Ovary (tissue), 9 donors: Measurements from ENCODE around the gene TBC1D9B. TPM values are rescaled to one million over a fixed set of nuclear protein-coding genes. Genes with fewer than 3 reads are reported as not detected.

Experiments used
- DNase-seq, 5 donors: peaks; one replicate each; pipeline ENCODE4 v3.0.0-alpha.2; 2019 to 2020
- H3K27ac ChIP-seq, 2 donors: fragments of 200-600 bp; one replicate each; pipeline versions ENCODE4 v1.5.1 to v1.8.0; 2019 to 2022
- H3K27me3 ChIP-seq: fragments of 200-600 bp; one replicate; pipeline ENCODE4 v1.8.0; 2022
- H3K36me3 ChIP-seq: fragments of 200-600 bp; sonication (generic); one replicate; pipeline ENCODE4 v1.5.1; 2019
- H3K4me1 ChIP-seq: one replicate; pipeline ENCODE4 v1.8.1; 2013; ENCODE audit warnings: mild to moderate bottlenecking, moderate library complexity; ENCODE audit not compliant: insufficient read depth
- H3K4me3 ChIP-seq: fragments of 200-600 bp; sonication (generic); one replicate; pipeline ENCODE4 v1.5.1; 2017
- H3K9me3 ChIP-seq, 2 donors: fragments of 200-600 bp in 1 of 2; sonication (generic) in 1 of 2; one replicate each; pipeline versions ENCODE4 v1.5.1 to v1.8.1; 2013 to 2019; ENCODE audit warnings: mild to moderate bottlenecking in 1 of 2, moderate library complexity in 1 of 2
- CTCF ChIP-seq, 3 donors: fragments of 450-650 bp in 2 of 3; fragments of 200-600 bp in 1 of 3; IDR thresholded peaks; one replicate each; pipeline versions ENCODE4 v1.5.1 to v1.8.0; 2016 to 2022; ENCODE audit warnings: antibody characterized with exemption in 3 of 3, mild to moderate bottlenecking in 1 of 3
- EP300 ChIP-seq: sonication (generic); formaldehyde crosslinking; IDR thresholded peaks from one replicate; pipeline ENCODE4 v1.6.1; 2017; ENCODE audit warnings: antibody characterized with exemption
- POLR2A ChIP-seq: fragments of 450-650 bp; IDR thresholded peaks from one replicate; pipeline ENCODE4 v1.6.1; 2017; ENCODE audit warnings: antibody characterized with exemption, mild to moderate bottlenecking, moderate library complexity
- WGBS, 3 donors: extraction: QIAGEN DNeasy Blood & Tissue Kit in 1 of 3; methylation state at CpG; one replicate each; pipeline versions ENCODE4 v1.1.5 to v1.1.7; 2013 to 2017; 5-methylcytosine and 5-hydroxymethylcytosine counted together
- intact Hi-C, 4 donors: fragments of 100-400 bp; cut with DNase I; formaldehyde crosslinking; loops; one replicate each; pipeline versions ENCODE4 v1.11.0 to v1.15.1; 2022 to 2023
- polyA plus RNA-seq, 2 donors: library from polyadenylated mRNA; stranded (reverse); fragments of 200-250 nt in 1 of 2; fragments of 350-450 nt in 1 of 2; fragmentation: Illumina TruSeq in 1 of 2; extraction: RNeasy Lipid Tissue Mini Kit (QIAGEN cat#74804) in 1 of 2; gene quantifications; one replicate each; pipeline ENCODE4 v1.2.3, GENCODE V29; 2013 to 2014
- total RNA-seq, 7 donors: library from RNA; depleted of rRNA in 2 of 7; stranded (reverse); fragments of >200 nt in 2 of 7; fragmentation: NEBNext Ultra II Directional in 3 of 7; extraction: Animal tissue kit (Norgen Biotek cat#: 25700) in 3 of 7; gene quantifications; one replicate each; pipeline versions ENCODE4 v1.1.0 to v1.2.4, GENCODE V29; 2016 to 2023
- donor health status: DM: no; HTN: no; CAD: no; lungs with moderate emphysema.
- donor health status: DM: no; HTN: no; CAD: no.
- donor health status: Bipolar disorder and iron deficiency.
- donor health status: DM: yes; HTN: yes; CAD: no.
- donor health status: DM: no; HTN: no; CAD: no.
- donor health status: DM: yes; HTN: yes; CAD: no.

The TBC1D9B gene
- total and polyA plus RNA-seq, 9 donors, result 48.3 to 121 (median 86.5) TPM

DNA sequence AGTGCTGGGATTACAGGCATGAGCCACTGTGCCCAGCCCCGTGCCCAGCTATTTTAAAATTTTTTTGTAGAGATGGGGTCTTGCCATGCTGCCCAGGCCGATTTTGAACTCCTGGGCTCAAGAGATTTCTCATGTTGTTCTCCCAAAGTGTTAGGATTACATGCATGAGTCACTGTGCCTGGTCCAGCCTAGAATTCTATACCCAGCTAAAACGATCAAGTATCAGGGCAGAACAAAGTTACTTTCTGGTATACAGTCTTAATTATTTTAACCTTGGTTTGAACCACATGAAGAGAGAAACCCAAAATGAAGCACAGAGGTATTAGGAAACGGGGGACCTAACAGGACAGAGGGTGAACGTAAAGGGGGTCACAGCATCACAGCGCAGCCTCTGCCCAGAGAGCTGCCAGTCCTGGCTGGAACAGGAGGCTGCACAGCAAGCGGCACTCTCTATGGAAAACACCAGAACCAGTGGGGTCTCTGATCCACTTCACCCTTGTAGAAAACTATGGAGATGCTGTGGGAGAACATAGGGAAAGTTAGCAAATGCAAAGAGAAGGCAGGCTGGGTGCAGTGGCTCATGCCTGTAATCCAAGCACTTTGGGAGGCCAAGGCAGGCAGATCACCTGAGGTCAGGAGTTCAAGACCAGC, 76.8 kb downstream of the TBC1D9B start:
- WGBS, 3 donors, result 96 to 98% (median 98%) methylated on average over 7 of the region's 7 CpGs
- H3K9me3 ChIP-seq, result no peaks in the 10 kb centered on the region
- H3K27me3 ChIP-seq, result no peaks in the 10 kb centered on the region
- H3K36me3 ChIP-seq, result no peaks in the 10 kb centered on the region
- H3K4me1 ChIP-seq, result no peaks in the 10 kb centered on the region
- intact Hi-C loops, result no loop called here
- DNase-seq, result no peak
- H3K27ac ChIP-seq, result no peak overlapping the region
- TF ChIP-seq EP300 (no peak), CTCF (IDR thresholded peaks at IDR 0.05) (no peak), POLR2A (no peak)
- H3K4me3 ChIP-seq, result no peak overlapping the region

- H3K27me3 ChIP-seq, result no peaks in the 10 kb centered on the region
- H3K9me3 ChIP-seq, result no peaks in the 10 kb centered on the region
- H3K4me3 ChIP-seq, result no peak overlapping the region
- H3K27ac ChIP-seq, result no peak overlapping the region
- TF ChIP-seq EP300 (no peak), POLR2A (no peak), CTCF (IDR thresholded peaks at IDR 0.05) (no peak)
- 62 to 81% (median 73%) methylated on average over 7 of the region's 7 CpGs for WGBS, 3 donors
- no peak for DNase-seq
- H3K36me3 ChIP-seq, result no peaks in the 10 kb centered on the region
- H3K4me1 ChIP-seq, result no peaks in the 10 kb centered on the region
- intact Hi-C loops, result loop anchor here in 1 of 4 donors (10.0 kb wide), 1 partner anchor 75 kb away; the partner anchor contains the start of gene TBC1D9B
These were observed 77.8 kb downstream of the TBC1D9B start for GRCh38 chr5:179829732-179830435.

DNA sequence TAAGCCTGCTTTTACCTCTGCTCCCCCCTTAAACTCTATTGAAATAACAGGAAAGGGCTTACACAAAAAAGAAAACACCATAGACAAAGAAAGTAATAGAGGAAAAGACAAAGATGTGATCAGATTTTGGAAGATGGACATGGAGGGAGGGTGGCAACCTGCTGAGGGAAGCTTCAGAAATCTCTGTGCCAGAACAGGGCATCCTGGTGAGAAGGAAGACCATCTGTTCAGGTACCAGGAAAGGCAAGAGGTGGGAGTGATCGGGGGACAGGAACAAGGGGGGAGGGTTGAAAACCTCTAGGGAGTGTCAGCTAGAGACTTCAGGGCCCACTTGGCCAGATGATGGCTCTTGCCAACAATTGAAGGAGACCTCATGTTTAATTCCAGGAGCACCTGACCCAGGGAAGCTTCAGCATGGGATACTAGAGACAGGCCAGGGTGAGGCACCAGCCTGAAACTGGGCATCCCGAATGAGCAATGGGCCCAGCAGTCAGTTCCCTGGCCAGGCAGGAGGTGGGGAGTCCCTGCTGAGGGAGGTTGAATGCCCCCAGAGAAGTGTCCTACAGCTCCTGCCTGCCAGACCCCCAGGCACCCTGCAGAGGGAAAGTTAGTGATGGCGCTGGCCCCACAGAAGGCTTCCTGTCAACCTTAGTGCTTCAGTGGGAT, 78.8 kb downstream of the TBC1D9B start:
- no peak for TF ChIP-seq EP300
- no peak for TF ChIP-seq POLR2A
- TF ChIP-seq CTCF (IDR thresholded peaks at IDR 0.05), result no peak
- H3K27me3 ChIP-seq, result no peaks in the 10 kb centered on the region
- H3K27ac ChIP-seq, result no peak overlapping the region
- no peaks in the 10 kb centered on the region for H3K9me3 ChIP-seq
- peaks cover 3% of the 10 kb centered on the region for H3K4me1 ChIP-seq
- 88 to 92% (median 89%) methylated on average over 3 of the region's 3 CpGs for WGBS, 3 donors
- DNase-seq, result no peak
- H3K36me3 ChIP-seq, result no peaks in the 10 kb centered on the region
- no peak overlapping the region for H3K4me3 ChIP-seq
- intact Hi-C loops, result loop anchor here in 1 of 4 donors (10.0 kb wide), 1 partner anchor 76 kb away; the partner anchor contains the start of gene TBC1D9B

DNA sequence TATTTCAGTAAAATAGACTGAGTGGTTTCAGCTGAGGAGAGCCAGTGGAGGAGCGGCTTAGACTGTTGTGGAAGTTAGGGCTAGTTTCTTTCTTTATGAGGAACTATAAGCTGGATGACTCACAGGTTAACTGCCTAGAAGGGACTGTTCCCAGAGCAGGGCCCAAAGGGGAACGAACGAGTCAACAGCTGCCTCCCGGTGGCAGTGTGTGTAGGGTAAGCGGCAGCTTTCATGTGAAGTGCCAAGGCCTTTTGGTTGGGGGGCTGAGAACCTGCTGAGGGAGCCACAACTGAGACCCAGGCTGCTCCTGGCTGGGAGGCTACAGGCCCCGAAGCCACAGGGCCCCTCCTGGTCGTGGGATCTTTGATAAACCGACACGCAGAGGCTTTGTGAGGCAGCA, 80.0 kb downstream of the TBC1D9B start:
- H3K4me3 ChIP-seq, result no peak overlapping the region
- intact Hi-C loops, result loop anchor here in 1 of 4 donors (10.0 kb wide), 1 partner anchor 77 kb away; the partner anchor contains the start of gene TBC1D9B
- WGBS, 3 donors, result 67 to 75% (median 72%) methylated on average over 9 of the region's 9 CpGs
- H3K9me3 ChIP-seq, result no peaks in the 10 kb centered on the region
- TF ChIP-seq EP300 (no peak), CTCF (IDR thresholded peaks at IDR 0.05) (no peak), POLR2A (no peak)
- no peaks in the 10 kb centered on the region for H3K27me3 ChIP-seq
- H3K4me1 ChIP-seq, result peaks cover 10% of the 10 kb centered on the region
- peak in 1 of 5 donors; percentile 25 for DNase-seq
- no peaks in the 10 kb centered on the region for H3K36me3 ChIP-seq
- H3K27ac ChIP-seq, result no peak overlapping the region
